ENCODE results near the gene INTS11. TPM values are rescaled to one million over a fixed set of nuclear protein-coding genes. Genes with fewer than 3 reads are reported as not detected.

The INTS11 gene
- total and polyA plus RNA-seq, 8 donors: 59.5 to 520 (median 143) TPM

DNA sequence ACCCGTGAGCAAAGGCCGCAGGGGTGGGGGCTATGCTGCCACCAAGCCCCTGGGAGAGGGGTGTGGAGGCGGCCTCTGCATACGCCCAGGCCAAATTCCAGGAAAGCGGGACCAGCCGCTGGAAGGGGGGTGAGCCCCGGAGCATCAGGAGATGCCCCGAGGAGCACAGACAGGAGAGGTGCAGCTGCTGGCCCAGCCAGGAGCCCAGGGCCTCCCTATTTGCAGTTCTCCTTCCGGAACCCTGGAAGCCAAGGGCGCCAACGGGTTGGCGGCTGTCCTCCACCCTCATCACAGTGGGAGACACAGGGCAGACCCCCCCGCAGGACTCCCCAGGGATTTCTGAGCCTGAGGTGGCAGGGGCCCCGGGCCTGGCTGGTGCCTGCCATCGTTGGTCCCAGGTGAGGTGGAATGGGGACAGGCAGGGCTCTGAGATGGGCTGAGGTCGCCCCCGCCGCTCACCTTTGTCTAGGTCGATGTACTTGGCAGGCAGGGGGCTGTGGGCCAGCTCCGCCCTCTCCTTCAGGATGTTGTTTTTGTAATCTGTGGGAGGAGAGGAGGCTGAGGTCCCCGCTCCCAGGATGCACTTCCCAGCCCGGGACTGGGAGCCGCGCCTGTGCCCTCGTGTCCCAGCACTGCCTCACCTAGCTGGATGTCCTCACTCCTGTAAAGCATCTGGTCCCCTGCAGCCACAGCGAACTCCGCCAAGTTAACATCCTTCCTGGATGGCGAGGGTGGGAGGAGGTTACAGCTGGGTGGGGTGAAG lies 29.1 kb upstream of the INTS11 start:
- H3K9me3 ChIP-seq: no peaks in the 10 kb centered on the region
- H3K36me3 ChIP-seq: peaks cover 0 to 23% (median 8%) of the 10 kb centered on the region in 4 donors
- WGBS, 5 donors: 22 to 41% (median 29%) methylated on average over 20 to 28 of the region's 28 CpGs
- H3K4me1 ChIP-seq: peaks cover 54 to 72% (median 67%) of the 10 kb centered on the region in 4 donors
- intact Hi-C loops (cut with DNase I; ENCODE audit: low total_unique reads): no loop called here
- peak overlapping the region in 2 of 5 donors; percentile 64 to 72 for H3K27ac ChIP-seq
- H3K4me3 ChIP-seq: no peak overlapping the region
- no peak for DNase-seq
- no peak for TF ChIP-seq EP300 (IDR thresholded peaks at IDR 0.05)
- no peak for TF ChIP-seq CTCF (IDR thresholded peaks at IDR 0.05)
- no peak for TF ChIP-seq POLR2AphosphoS5 (IDR thresholded peaks at IDR 0.05)
- TF ChIP-seq POLR2A (IDR thresholded peaks at IDR 0.05): no peak
- peaks cover 0 to 72% (median 48%) of the 10 kb centered on the region in 3 donors for H3K27me3 ChIP-seq

- Histone ChIP-seq H3K36me3 (peaks cover 0 to 23% (median 8%) of the 10 kb centered on the region in 4 donors), H3K27ac (peak overlapping the region in 2 of 5 donors; percentile 64 to 72)
Observed at GRCh38 chr1:1352786-1353388, 28.4 kb upstream of the INTS11 start.

GRCh38 chr1:1351511-1352427 lies 27.3 kb upstream of the INTS11 start:
- H3K27me3 ChIP-seq: peaks cover 0 to 54% (median 36%) of the 10 kb centered on the region in 3 donors
- intact Hi-C loops (cut with DNase I; ENCODE audit: low total_unique reads): no loop called here
- DNase-seq: peak in 1 of 2 donors; percentile 72
- TF ChIP-seq EP300 (IDR thresholded peaks at IDR 0.05) (no peak), POLR2A (IDR thresholded peaks at IDR 0.05) (no peak), POLR2AphosphoS5 (IDR thresholded peaks at IDR 0.05) (no peak), CTCF (IDR thresholded peaks at IDR 0.05) (no peak)
- no peaks in the 10 kb centered on the region for H3K9me3 ChIP-seq
- H3K27ac ChIP-seq: peak overlapping the region in 4 of 5 donors; percentile 50 to 72 (median 63)
- H3K4me3 ChIP-seq: peak overlapping the region in 1 of 4 donors; percentile 22
- H3K4me1 ChIP-seq: peaks cover 63 to 73% (median 72%) of the 10 kb centered on the region in 4 donors
- peaks cover 0 to 23% (median 8%) of the 10 kb centered on the region in 4 donors for H3K36me3 ChIP-seq
- 45 to 70% (median 65%) methylated on average over 23 to 29 of the region's 29 CpGs for WGBS, 5 donors

More at GRCh38 chr1:1352786-1353388, 28.4 kb upstream of the INTS11 start:
- H3K27me3 ChIP-seq: peaks cover 0 to 65% (median 45%) of the 10 kb centered on the region in 3 donors
- TF ChIP-seq POLR2A (IDR thresholded peaks at IDR 0.05): no peak
- no peak for TF ChIP-seq EP300 (IDR thresholded peaks at IDR 0.05)
- no peak for TF ChIP-seq CTCF (IDR thresholded peaks at IDR 0.05)
- no peak for TF ChIP-seq POLR2AphosphoS5 (IDR thresholded peaks at IDR 0.05)
- intact Hi-C loops (cut with DNase I; ENCODE audit: low total_unique reads): no loop called here
- no peak for DNase-seq
- no peak overlapping the region for H3K4me3 ChIP-seq
- 8 to 27% (median 21%) methylated on average over 2 to 5 of the region's 5 CpGs for WGBS, 5 donors
- no peaks in the 10 kb centered on the region for H3K9me3 ChIP-seq
- H3K4me1 ChIP-seq: peaks cover 55 to 71% (median 67%) of the 10 kb centered on the region in 4 donors

All from stomach (tissue), 9 donors.